A673 (cell line): ENCODE measurements around the gene CNTRL. TPM values are rescaled to one million over a fixed set of nuclear protein-coding genes. Genes with fewer than 3 reads are reported as not detected.

Experiments used
- BruUV-seq: library from RNA; stranded (reverse); fragments of 400-500 nt; replicated peaks from 2 replicates; lab custom pipeline; 2021; lab: Mats Ljungman, UMichigan
- CTCF ChIA-PET: fragments of 300-600 bp; sonication (Branson Sonifier 250); formaldehyde crosslinking; loops from one replicate; lab custom pipeline; 2022; ENCODE audit warnings: antibody characterized with exemption; lab: Charles Lee
- POLR2A ChIA-PET: fragments of 300-600 bp; sonication (Branson Sonifier 250); formaldehyde crosslinking; loops from one replicate; lab custom pipeline; 2022; ENCODE audit warnings: antibody characterized with exemption; ENCODE audit not compliant: low non-redundant PET; lab: Charles Lee
- DNase-seq: peaks from one replicate; pipeline ENCODE4 v3.0.0-alpha.2; 2015; ENCODE audit warnings: low spot score
- H3K27ac ChIP-seq: fragments of 200-600 bp; sonication (generic); 2 replicates; pipeline ENCODE4 v1.5.1; 2016; ENCODE audit warnings: mixed run types, low read depth, mild to moderate bottlenecking, mixed read lengths, antibody characterized with exemption, low read length; ENCODE audit not compliant: poor library complexity, severe bottlenecking
- H3K27me3 ChIP-seq: fragments of 200-600 bp; sonication (generic); replicated peaks from 2 replicates; pipeline ENCODE4 v1.6.1; 2017; ENCODE audit warnings: mixed run types, low read depth, mild to moderate bottlenecking, mixed read lengths, antibody characterized with exemption, low read length; ENCODE audit not compliant: insufficient read depth, poor library complexity
- H3K36me3 ChIP-seq: fragments of 200-600 bp; sonication (generic); 2 replicates; pipeline ENCODE4 v1.6.1; 2016; ENCODE audit warnings: mixed run types, mild to moderate bottlenecking, mixed read lengths, antibody characterized with exemption, low read length; ENCODE audit not compliant: insufficient read depth, poor library complexity, severe bottlenecking
- H3K4me1 ChIP-seq: fragments of 200-600 bp; sonication (generic); 2 replicates; pipeline ENCODE4 v1.6.1; 2017; ENCODE audit warnings: mixed run types, mild to moderate bottlenecking, mixed read lengths, antibody characterized with exemption, low read length; ENCODE audit not compliant: insufficient read depth, poor library complexity, severe bottlenecking
- H3K4me3 ChIP-seq: fragments of 200-600 bp; sonication (generic); 2 replicates; pipeline ENCODE4 v1.5.1; 2016; ENCODE audit warnings: low read depth, mixed run types, mild to moderate bottlenecking, mixed read lengths, low read length; ENCODE audit not compliant: poor library complexity, severe bottlenecking
- H3K9me3 ChIP-seq: fragments of 200-600 bp; sonication (generic); 2 replicates; pipeline ENCODE4 v1.6.1; 2016; ENCODE audit warnings: mixed run types, low read depth, mild to moderate bottlenecking, mixed read lengths, antibody characterized with exemption, low read length; ENCODE audit not compliant: poor library complexity, severe bottlenecking
- EZH2 ChIP-seq: fragments of 200-600 bp; sonication (generic); IDR thresholded peaks from 2 replicates; pipeline ENCODE4 v1.6.1; 2017; ENCODE audit warnings: borderline replicate concordance, low read depth, mild to moderate bottlenecking, mixed read lengths, antibody characterized with exemption, low read length; ENCODE audit not compliant: poor library complexity, severe bottlenecking
- intact Hi-C: fragments of 100-400 bp; cut with micrococcal nuclease; formaldehyde crosslinking; loops from one replicate; pipeline ENCODE4 v1.10.0; 2022; ENCODE audit not compliant: unreplicated experiment
- total RNA-seq: library from RNA; stranded (reverse); gene quantifications from 2 replicates; pipeline ENCODE4 v1.2.3, GENCODE V29; 2021
- TF ChIP-seq, protein P1 (sequence below): fragments of 300-800, 200-600 bp; sonication (generic); conservative IDR thresholded peaks from 2 replicates; pipeline ENCODE4 v1.5.1; 2017; ENCODE audit warnings: low read depth, mild to moderate bottlenecking, antibody characterized with exemption, low read length, moderate library complexity, mixed read lengths

The CNTRL gene
- total RNA-seq, 1 experiment from 2014 or later, result 26.3 TPM

DNA sequence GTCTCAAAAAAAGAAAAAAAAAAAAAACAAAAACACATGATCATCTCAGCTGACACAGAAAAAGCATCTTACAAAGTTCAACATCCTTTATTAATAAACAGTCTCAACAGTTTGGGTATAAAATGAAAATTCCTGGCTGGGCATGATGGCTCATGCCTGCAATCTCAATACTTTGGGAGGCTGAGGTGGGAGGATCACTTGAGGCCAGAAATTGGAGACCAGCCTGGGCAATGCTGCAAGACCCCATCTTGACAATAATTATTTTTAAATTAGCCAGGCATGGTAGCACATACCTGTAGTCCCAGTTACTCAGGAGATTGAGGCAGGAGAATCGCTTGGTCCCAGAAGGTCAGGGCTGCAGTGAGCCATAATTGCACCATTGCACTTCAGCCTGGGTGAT lies 7.9 kb upstream of the CNTRL start:
- Histone ChIP-seq H3K27me3 (no peaks in the 10 kb centered on the region), H3K9me3 (peaks cover 4% of the 10 kb centered on the region), H3K4me3 (no peak overlapping the region), H3K27ac (no peak overlapping the region), H3K36me3 (no peaks in the 10 kb centered on the region), H3K4me1 (no peaks in the 10 kb centered on the region)
- BruUV-seq, result no TSS peak
- CTCF ChIA-PET, result interaction anchor here (0.6 kb wide), 1 partner anchor 265 kb away, joined by 4 read pairs; no protein-coding TSS in a partner anchor
- POLR2A ChIA-PET, result no interaction called here
- no peak for DNase-seq
- intact Hi-C loops, result no loop called here
- TF ChIP-seq, protein P1, sequence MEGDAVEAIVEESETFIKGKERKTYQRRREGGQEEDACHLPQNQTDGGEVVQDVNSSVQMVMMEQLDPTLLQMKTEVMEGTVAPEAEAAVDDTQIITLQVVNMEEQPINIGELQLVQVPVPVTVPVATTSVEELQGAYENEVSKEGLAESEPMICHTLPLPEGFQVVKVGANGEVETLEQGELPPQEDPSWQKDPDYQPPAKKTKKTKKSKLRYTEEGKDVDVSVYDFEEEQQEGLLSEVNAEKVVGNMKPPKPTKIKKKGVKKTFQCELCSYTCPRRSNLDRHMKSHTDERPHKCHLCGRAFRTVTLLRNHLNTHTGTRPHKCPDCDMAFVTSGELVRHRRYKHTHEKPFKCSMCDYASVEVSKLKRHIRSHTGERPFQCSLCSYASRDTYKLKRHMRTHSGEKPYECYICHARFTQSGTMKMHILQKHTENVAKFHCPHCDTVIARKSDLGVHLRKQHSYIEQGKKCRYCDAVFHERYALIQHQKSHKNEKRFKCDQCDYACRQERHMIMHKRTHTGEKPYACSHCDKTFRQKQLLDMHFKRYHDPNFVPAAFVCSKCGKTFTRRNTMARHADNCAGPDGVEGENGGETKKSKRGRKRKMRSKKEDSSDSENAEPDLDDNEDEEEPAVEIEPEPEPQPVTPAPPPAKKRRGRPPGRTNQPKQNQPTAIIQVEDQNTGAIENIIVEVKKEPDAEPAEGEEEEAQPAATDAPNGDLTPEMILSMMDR, result no peak
- TF ChIP-seq EZH2, result no peak

DNA sequence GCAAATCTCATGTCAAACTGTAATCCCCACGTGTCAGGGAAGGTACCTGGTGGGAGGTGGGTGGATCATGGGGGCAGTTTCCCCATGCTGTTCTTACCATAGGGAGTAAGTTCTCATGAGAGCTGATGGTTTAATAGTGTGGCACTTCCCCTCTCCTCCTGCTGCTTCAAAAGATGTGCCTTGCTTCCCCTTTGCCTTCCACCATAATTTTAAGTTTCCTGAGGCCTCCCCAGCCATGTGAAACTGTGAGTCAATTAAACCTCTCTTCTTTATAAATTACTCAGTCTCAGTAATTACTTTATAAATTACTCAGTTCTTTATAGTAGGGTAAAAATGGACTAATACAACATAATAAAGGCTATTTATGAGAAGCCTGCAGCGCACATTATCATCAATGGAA lies 7.1 kb upstream of the CNTRL start:
- POLR2A ChIA-PET, result no interaction called here
- intact Hi-C loops, result no loop called here
- no peak for TF ChIP-seq EZH2
- TF ChIP-seq, protein P1, result no peak
- CTCF ChIA-PET, result interaction anchor here (0.5 kb wide), 1 partner anchor 332 kb away, joined by 4 read pairs; no protein-coding TSS in a partner anchor
- Histone ChIP-seq H3K27me3 (no peaks in the 10 kb centered on the region), H3K36me3 (no peaks in the 10 kb centered on the region), H3K9me3 (peaks cover 4% of the 10 kb centered on the region), H3K4me3 (no peak overlapping the region), H3K4me1 (peaks cover under 1% of the 10 kb centered on the region), H3K27ac (no peak overlapping the region)
- no peak for DNase-seq
- BruUV-seq, result no TSS peak

DNA sequence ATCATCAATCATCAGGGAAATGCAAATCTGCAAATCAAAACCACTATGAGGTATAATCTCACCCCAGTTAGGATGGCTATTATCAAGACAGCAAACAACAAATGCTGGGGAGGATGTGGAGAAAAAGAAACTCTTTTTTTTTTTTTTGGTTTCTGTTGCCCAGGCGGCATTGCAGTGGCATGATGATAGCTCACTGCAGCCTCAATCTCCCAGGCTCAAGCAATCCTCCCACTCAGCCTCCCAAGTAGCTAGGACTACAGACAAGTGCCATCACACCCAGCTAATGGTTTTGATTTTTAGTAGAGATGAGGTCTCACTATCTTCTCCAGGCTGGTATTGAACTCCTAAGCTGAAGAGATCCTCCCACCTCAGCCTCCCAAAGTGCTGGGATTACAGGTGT lies 5.4 kb upstream of the CNTRL start:
- peaks cover 4% of the 10 kb centered on the region for H3K9me3 ChIP-seq
- POLR2A ChIA-PET, result no interaction called here
- TF ChIP-seq, protein P1, result no peak
- no peak for TF ChIP-seq EZH2
- DNase-seq, result no peak
- no peak overlapping the region for H3K4me3 ChIP-seq
- intact Hi-C loops, result no loop called here
- CTCF ChIA-PET, result no interaction called here
- no peaks in the 10 kb centered on the region for H3K27me3 ChIP-seq
- no peak overlapping the region for H3K27ac ChIP-seq
- H3K36me3 ChIP-seq, result no peaks in the 10 kb centered on the region
- BruUV-seq, result no TSS peak
- peaks cover 18% of the 10 kb centered on the region for H3K4me1 ChIP-seq
